ENCODE results near the gene KLF7. TPM values are rescaled to one million over a fixed set of nuclear protein-coding genes. Genes with fewer than 3 reads are reported as not detected.

KLF7 gene
- total RNA-seq, 1 experiment from 2014 or later = 15.4 TPM

- Histone ChIP-seq H3K4me3 (replicated peaks in 1 of 2; ENCODE audit: low read depth in 1 of 2, low read length in 2 of 2) (no peak overlapping the region), H4K20me1 (ENCODE audit: insufficient read depth) (no peaks in the 10 kb centered on the region), H3K9ac (ENCODE audit: low read length) (no peak overlapping the region), H2AFZ (ENCODE audit: low read depth, low read length, poor library complexity, severe bottlenecking) (no peak overlapping the region), H3K9me2 (ENCODE audit: insufficient read depth) (no peaks in the 10 kb centered on the region), H3K36me3 (ENCODE audit: control insufficient read depth in 1 of 2, insufficient read depth in 2 of 2, low read length in 2 of 2) (no peaks in the 10 kb centered on the region), H3K9me3 (ENCODE audit: control insufficient read depth in 1 of 2, insufficient read depth in 1 of 2, low read depth in 1 of 2, low read length in 2 of 2) (no peaks in the 10 kb centered on the region), H3K27ac (ENCODE audit: low read depth, low read length) (no peak overlapping the region), H3K27me3 (ENCODE audit: insufficient read depth, low read length) (no peaks in the 10 kb centered on the region), H3K4me2 (ENCODE audit: low read length) (no peak overlapping the region), H3K79me2 (ENCODE audit: insufficient read depth, low read length) (no peaks in the 10 kb centered on the region), H3K4me1 (ENCODE audit: control insufficient read depth in 1 of 2, insufficient read depth in 2 of 2, low read length in 2 of 2) (peaks cover 0 to 9% of the 10 kb centered on the region in 2 experiments; a peak in 3 of 4 replicates)
- no TSS peak for BruUV-seq (replicated peaks)
- CTCF ChIA-PET = no interaction called here
- RAD21 ChIA-PET (ENCODE audit: low non-redundant PET in 1 of 2, low total read pairs in 2 of 2, uncharacterized antibody in 2 of 2, unreplicated experiment in 2 of 2) = no interaction called here
- ATAC-seq (no peak), DNase-seq (ENCODE audit: low read depth, low spot score) (no peak)
- intact Hi-C loops (cut with micrococcal nuclease) = no loop called here
- TF ChIP-seq SIN3A (IDR thresholded peaks at IDR 0.05; ENCODE audit: low read depth) (no peak), CTCF (IDR thresholded peaks at IDR 0.05 in 2 of 3, conservative IDR thresholded peaks at IDR 0.05 in 1 of 3; ENCODE audit: borderline replicate concordance in 1 of 3, insufficient read depth in 1 of 3, low read depth in 2 of 3, low read length in 2 of 3) (no peak), CBX3 (IDR thresholded peaks at IDR 0.05; ENCODE audit: low read depth) (no peak), SP1 (IDR thresholded peaks at IDR 0.05; ENCODE audit: low read depth) (no peak), EGR1 (IDR thresholded peaks at IDR 0.05; ENCODE audit: low read depth) (no peak), ZBTB33 (IDR thresholded peaks at IDR 0.05; ENCODE audit: extremely low read depth, insufficient replicate concordance, low read length) (no peak), EZH2phosphoT487 (IDR thresholded peaks at IDR 0.05; ENCODE audit: borderline replicate concordance) (no peak), JUND (IDR thresholded peaks at IDR 0.05) (no peak), FOSL1 (IDR thresholded peaks at IDR 0.05; ENCODE audit: low read depth) (no peak), TCF7L2 (IDR thresholded peaks at IDR 0.05; ENCODE audit: borderline replicate concordance, extremely low read depth, insufficient read depth, insufficient read length) (no peak), MAX (IDR thresholded peaks at IDR 0.05) (no peak), ZNF274 (IDR thresholded peaks at IDR 0.05; ENCODE audit: low read depth, low read length) (no peak), YY1 (IDR thresholded peaks at IDR 0.05; ENCODE audit: extremely low read depth, insufficient replicate concordance, low read depth, low read length) (no peak), ELF1 (IDR thresholded peaks at IDR 0.05; ENCODE audit: borderline replicate concordance, low read depth) (no peak), POLR2A (IDR thresholded peaks at IDR 0.05; ENCODE audit: borderline replicate concordance, extremely low read depth, insufficient read depth, insufficient read length) (no peak), ATF3 (IDR thresholded peaks at IDR 0.05) (no peak)
- POLR2A ChIA-PET = no interaction called here
Observed at GRCh38 chr2:207137596-207138337, 28.0 kb downstream of the KLF7 start.
